GM21367 (cell line): ENCODE data around the gene PRDX1.
"Not testable (repeated sequence)": the region's sequence is repeated elsewhere in the genome, so short reads cannot be mapped to it uniquely, and the experiment has no call there.

ENCODE experiments used
- ATAC-seq: cut with Tn5 transposase; IDR thresholded peaks from one replicate; pipeline ENCODE4 v1.9.1; 2021; ENCODE audit not compliant: unreplicated experiment

PRDX1 gene

DNA sequence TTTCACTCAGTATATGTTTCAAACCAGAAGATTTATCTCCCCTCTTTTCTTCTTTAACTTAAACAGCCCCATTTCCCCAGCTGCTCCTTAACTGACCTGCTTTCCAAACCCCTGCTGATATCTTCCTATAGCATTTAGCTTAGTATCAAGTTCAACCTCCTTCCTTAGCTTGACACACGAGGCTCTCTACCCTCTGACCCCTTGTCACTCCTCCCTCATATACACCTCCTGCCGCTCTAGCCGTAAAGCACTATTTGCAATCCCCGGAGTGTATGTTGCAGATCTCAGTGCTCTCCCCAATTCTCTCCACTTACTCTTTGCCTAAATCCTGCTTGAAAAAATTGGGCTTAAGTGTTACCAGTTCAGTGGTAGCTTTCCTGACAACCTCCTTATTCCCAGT is 15.2 kb upstream of the PRDX1 start:
- ATAC-seq = no peak

DNA sequence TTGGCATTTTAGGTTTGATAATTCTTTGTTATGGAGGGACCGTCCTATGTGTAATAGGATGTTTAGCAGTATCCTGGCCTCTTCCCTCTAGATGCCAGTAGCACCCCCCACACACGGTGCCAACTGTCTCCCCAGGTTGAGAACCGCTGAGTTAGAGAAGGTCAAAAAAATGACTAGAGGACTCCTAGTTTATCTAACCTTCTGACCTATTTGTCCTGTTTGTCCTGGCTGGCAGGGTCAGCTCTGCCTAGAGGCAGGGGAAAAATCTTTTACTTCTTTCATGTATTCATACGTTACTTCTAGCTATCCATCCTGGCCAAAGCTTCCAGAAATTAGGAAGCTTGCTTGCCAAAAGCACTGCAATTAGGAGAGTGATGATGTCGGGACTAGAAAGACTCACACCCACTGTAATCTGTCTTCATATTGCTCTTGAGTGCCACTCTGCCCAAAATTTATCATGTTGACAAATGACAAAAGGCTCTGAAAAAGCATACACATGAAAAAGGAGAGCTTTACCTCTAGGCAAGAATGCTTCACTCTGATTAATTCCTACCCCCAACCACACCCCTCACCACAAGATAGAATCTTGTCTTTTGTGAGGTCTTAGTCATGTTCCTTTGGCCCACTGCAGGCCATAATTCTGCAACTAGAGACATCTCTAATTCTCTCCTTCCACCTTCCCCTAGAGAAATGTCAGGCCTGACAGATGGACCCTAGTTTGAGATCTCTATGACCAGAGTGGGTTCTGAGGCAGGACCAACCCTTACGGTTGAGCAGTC is 14.5 kb upstream of the PRDX1 start:
- no peak for ATAC-seq

DNA sequence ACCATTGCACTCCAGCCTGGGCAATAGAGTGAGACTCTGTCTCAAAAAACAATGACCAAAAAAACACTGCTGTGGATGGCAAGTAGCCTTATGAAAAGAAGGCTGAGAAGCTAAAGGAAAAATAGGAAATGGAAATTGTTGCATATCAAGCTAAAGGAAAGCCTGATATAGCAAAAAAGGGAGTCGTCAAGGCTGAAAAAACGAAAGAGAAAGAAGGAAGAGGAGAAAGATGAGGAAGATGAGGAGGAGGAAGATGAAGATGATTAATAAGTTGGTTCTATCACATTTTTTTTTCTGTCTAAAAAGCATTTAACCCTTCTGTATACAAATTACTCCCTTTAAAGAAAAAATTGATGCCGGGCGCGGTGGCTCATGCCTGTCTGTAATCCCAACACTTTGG is 10.2 kb upstream of the PRDX1 start:
- ATAC-seq = no peak

DNA sequence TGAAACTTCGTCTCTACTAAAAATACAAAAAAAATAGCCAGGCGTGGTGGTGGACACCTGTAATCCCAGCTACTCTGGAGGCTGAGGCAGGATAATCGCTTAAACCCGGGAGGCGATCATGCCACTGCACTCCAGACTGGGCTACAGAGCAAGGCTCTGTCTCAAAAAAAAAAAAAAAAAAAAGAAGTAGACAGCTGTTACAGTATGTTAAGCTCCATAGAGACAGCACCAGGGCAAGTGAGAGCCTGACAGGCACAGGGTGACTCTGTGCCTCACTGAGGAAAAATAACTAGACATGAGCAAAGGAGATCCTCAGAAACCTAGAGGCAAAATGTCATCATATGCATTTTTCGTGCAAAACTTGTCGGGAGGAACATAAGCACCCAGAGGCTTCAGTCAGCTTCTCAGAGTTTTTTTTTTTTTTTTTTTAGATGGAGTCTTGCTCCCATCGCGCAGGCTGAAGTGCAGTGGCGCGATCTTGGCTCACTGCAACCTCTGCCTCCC is 9.0 kb upstream of the PRDX1 start:
- ATAC-seq = no peak

DNA sequence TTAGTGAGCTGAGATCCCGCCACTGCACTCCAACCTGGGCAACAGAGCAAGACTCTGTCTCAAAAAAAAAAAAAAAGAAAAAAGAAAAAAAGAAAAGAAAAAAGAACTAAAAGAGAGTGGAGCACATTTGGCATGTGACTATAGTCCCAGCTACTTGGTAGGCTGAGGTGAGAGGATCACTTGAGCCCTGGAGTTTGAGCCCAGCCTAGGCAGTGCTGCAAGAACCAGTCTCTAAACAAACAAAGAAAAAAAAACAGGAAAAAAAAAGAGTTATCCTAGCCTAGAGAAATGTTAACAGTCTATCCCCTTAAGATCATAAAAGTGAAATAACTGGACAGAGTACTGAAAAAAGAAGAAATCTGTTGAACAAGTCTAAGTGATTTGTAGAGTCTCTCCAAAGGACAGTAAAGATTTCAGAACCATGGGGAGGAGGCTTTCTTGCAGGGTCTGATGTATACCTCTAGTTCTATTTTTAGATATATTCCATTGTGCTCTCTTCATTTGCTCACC is 4.5 kb upstream of the PRDX1 start:
- no peak for ATAC-seq

DNA sequence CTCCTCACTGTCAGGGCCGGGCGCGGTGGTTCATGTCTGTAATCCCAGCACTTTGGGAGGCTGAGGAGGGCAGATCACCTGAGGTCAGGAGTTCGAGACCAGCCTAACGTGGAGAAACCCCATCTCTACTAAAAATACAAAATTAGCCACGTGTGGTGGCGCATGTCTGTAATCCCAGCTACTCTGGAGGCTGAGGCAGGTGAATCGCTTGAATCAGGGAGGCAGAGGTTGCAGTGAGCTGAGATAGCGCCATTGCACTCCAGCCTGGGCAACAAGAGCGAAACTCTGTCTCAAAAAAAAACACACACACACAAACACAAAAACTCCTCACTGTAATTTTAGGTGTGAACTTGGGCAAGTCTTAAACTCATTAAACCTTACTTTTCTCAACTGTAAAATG is 2.3 kb upstream of the PRDX1 start:
- ATAC-seq = not testable (repeated sequence)

DNA sequence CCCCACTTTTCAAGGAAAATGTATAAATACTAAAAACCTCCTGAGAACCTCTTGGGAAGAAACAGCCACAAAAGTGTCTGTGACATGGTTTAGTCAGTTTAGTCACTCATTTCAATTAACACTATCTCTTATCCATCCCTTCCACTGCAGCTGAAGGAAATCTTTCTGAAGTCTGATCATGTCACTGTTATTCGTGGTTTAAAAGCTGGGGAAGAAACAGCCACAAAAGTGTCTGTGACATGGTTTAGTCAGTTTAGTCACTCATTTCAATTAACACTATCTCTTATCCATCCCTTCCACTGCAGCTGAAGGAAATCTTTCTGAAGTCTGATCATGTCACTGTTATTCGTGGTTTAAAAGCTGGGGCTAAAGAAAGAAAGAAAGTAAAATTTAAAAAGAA is 1.8 kb upstream of the PRDX1 start:
- ATAC-seq = not testable (repeated sequence)

DNA sequence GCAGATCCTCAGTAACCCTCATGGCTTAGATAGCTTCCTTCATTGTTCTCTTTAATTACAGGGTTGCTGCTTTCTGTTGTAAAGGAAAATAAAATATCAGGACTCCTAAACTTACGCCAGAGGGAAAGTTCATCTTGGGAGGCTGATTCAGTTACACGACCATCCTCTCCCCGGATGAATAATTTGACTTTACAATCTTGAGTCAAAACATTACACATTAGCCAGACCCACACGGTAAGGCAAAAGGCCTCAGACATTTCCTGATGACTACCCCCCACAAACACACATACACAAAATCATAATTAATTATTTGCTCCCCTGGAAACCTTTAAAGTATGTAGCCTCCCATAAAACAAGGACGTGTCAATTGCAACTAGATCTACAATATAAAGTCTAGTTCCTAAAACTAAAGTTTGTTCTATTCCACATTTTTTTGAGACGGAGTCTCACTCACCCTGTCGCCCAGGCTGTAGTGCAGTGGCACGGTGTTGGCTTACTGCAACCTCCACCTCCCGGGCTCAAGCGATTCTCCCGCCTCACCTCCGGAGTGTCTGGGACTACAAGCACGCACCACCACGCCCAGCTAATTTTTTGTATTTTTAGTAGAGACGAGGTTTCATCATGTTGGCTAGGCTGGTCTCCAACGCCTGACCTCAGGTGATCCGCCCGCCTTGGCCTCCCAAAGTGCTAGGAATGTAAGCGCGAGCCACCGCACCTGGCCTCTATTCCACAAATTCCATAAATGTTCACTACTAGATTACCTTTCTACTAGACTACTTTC is 830 bp upstream of the PRDX1 start:
- no peak for ATAC-seq

DNA sequence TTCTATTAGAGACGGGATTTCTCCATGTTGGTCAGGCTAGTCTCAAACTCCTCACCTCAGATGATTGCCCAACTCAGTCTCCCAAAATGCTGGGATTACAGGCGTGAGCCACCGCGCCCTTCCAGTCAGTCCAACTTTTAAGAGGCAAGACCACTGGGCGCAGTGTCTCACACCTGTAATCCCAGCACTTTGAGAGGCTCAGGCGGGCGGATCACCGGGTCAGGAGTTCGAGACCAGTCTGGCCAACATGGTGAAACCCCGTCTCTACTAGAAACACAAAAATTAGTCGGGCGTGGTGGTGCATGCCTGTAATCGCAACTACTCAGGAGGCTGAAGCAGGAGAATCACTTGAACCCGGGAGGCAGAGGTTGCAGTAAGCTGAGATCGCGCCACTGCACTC is 1.9 kb downstream of the PRDX1 start:
- ATAC-seq = not testable (repeated sequence)

DNA sequence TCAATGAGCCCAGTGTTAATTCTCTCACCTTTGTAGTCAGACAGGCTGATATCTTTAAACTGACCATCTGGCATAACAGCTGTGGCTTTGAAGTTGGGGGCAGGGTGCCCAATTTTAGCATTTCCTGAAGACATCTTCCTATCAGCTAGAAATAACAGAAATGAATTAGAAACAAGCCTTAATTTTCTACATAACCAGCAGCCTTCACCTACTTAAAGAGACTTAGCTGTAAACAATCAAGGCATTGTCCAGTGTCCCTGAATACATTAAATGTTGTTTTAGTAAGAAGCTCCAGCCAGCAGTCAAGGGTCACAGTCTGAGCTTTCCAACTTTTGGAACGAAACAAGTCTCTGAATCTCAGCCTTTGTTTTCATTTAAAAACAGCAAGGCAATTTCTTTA is 2.8 kb downstream of the PRDX1 start:
- no peak for ATAC-seq

DNA sequence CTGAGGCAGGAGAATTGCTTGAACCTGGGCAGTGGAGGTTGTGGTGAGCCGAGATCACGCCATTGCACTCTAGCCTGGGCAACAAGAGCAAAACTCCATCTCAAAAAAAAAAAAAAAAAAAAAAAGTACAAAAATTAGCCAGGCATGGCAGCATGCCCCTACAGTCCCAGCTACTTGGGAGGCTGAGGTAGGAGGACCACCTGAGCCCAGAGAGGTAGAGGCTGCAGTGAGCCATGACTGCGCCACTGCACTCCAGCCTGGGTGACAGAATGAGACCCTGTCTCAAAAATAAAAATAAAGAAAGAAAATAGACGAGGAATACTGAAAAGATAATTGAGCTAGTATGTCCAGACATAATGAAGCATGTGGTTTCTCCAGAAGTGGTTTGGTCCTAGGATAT is 3.3 kb downstream of the PRDX1 start:
- not testable (repeated sequence) for ATAC-seq

DNA sequence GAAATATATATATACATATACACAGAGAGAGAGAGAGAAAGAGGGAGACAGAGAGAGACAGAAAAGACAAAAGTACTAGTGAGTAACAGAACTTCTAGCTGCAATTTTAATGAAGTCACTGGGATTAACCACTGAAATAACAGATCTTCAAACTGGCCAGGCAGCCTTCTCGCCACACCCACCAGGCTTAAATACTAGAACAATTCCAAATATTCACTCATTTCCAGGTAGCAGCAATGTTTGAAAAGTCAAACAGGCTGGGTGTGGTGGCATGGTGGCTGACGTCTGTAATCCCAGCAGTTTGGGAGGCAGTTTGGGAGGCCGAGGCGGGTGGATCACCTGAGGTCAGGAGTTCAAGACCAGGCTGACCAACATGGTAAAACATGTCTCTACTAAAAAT is 5.2 kb downstream of the PRDX1 start:
- ATAC-seq = no peak

DNA sequence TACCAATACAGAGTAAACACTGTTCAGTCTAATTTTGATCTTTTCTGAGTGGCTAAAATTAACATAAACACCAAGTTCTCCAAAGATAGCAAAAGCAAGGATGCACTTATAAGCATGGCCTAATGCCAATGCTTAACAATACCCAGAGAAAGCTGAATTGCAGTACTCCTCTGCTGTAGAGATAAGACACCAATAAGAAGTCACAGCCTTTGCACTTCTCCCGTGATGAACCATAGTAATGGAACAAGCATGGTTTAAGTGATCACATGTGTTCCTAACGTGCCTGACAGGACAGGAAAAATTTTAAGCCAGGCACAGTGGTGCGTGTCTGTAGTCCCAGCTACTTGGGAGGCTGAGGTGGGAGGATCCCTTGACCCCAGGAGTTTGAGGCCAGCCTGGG is 5.6 kb downstream of the PRDX1 start:
- no peak for ATAC-seq

DNA sequence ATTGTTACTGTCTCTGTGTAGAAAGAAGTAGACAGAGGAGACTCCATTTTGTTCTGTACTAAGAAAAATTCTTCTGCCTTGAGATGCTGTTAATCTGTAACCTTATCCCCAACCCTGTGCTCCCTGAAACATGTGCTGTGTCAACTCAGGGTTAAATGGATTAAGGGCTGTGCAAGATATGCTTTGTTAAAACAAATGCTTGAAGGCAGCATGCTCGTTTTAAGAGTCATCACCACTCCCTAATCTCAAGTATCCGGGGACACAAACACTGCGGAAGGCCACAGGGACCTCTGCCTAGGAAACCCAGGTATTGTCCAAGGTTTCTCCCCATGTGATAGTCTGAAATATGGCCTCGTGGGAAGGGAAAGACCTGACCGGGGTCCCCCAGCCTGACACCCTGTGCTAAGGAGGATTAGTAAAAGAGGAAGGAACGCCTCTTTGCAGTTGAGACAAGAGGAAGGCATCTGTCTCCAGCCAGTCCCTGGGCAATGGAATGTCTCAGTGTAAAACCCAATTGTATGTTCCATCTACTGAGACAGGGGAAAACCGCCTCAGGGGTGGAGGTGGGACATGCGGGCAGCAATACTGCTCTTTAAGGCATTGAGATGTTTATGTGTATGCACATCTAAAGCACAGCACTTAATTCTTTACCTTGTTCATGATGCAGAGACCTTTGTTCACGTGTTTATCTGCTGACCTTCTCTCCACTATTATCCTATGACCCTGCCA is 8.0 kb downstream of the PRDX1 start:
- not testable (repeated sequence) for ATAC-seq

DNA sequence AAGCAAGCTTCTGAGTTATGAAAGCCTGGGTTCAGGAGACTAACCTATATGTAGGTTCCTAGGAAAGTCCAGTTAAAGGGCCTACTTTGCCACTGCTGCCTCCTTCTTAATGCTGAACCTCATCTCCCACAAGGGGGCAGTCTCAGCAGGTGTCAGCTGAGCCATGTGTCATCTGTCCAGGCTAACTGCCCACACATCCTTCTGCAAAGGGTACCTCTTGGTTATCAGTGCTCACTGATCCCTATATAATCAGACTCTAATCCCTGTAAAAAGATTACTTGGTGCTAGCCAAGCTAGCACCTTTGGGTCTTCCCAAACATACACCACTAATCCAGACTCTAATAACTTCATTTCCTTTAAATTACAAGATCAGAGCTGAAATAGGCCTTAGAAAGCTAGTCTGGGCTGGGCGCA is 9.0 kb downstream of the PRDX1 start:
- no peak for ATAC-seq

DNA sequence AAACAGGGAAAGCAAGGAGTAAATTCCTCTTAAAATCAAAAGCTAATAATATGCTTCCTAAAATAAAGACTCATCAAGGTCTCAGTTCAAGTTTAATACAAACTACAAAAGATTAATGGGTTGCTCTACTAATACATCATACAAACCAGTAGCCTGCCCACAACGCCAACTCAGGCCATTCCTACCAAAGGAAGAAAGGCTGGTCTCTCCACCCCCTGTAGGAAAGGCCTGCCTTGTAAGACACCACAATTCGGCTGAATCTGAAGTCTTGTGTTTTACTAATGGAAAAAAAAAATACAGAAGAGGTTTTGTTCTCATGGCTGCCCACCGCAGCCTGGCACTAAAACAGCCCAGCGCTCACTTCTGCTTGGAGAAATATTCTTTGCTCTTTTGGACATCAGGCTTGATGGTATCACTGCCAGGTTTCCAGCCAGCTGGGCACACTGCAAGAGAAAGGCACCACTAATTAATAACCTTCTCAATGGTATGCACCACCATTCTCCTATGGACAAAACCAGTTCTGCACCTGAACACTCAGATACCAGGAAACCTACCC is 10.6 kb downstream of the PRDX1 start:
- ATAC-seq = no peak

DNA sequence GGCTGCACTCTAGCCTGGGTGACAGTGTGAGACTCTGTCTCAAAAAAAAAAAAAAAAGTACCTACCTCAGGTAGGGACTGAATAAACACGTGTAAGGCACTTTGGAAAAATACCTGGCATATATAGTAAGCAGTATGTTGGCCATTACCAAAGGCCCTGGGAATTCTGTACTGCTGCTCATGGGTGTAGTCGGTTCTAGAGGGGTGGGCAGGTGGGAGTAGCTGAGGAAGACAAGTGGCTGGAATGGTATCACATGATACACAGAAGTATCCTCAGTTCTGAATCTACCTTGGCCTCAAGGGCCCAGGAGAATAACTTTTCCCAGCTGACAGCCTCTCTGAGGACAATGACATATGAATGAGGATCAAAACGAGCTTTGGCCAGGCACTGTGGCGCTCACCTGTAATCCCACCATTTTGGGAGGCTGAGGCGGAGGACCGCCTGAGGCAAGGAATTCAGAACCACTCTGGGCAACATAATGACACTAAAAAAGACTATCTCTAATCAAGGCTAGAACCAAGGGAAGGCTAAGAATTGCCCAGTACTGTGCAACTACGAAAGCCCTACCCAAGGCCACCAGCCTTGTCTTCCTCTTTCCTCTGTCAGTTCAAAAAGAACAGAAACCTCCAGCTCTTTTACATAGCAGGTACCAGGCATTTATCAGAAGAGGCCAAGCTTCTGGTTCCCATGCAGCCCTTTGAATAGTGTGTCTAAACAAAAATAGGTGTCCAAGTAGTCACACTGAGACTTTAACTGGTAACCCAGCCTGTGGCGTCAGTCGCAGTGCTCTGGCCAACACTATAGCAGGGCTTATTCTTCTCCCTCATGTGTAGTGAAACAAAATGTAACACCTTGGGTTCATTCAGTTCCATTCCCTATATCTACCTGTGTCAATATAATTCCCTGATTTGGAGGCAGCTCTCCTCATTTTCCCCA is 11.4 kb downstream of the PRDX1 start:
- ATAC-seq = no peak

DNA sequence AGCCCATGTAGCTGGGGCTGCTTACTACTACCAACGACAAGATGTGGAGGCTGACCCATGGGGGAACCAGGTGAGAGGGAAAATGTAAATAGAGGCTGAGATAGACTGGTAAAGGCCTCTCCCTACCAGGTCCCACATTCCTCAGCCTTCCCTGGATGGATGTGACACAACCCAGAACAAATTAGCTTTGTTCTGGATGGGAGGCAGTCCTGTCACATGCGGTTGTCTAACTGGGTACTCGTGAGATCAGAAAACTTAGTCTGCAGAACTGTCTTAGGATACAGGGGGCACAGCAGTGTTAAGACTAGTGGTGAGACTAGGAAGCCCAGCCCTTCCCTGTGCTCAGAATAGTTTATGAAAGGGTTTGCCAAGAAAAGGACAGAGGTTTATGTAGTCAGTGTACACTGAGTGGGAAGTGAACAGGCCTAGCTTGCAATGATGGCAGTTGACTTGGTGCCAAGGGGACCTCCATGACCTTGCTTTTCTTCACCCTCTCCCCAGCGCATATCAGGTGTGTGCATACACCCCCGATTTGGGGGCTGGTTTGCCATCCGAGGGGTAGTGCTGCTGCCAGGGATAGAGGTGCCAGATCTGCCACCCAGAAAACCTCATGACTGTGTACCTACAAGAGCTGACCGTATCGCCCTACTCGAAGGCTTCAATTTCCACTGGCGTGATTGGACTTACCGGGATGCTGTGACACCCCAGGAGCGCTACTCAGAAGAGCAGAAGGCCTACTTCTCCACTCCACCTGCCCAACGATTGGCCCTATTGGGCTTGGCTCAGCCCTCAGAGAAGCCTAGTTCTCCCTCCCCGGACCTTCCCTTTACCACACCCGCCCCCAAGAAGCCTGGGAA is 13.2 kb downstream of the PRDX1 start:
- no peak for ATAC-seq

DNA sequence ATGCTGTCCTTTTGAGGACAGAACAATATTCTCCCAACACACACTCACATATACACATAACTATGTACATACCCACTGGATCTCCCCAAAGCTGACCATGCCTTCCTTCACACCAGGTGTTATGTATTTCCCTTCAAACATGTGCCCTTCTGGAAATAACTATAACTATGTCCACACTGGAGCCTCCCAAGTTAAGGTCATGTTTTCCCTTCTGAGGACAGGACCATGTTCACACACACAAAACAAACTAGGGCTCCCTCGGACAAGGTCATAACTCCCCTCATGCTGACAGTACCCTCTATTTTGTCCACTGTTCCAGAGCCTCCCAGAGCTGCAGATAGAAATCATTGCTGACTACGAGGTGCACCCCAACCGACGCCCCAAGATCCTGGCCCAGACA is 13.8 kb downstream of the PRDX1 start:
- ATAC-seq = no peak
